ENCODE results near the gene KIF12. TPM values are rescaled to one million over a fixed set of nuclear protein-coding genes. Genes with fewer than 3 reads are reported as not detected.
"Not testable (repeated sequence)": the region's sequence is repeated elsewhere in the genome, so short reads cannot be mapped to it uniquely, and the experiment has no call there.

The KIF12 gene
- polyA plus RNA-seq, 4 donors, result 14.3 to 151 (median 105) TPM

- Histone ChIP-seq H3K4me3 (ENCODE audit: low read depth in 1 of 3, low read length in 3 of 3) (no peak overlapping the region), H3K9me3 (ENCODE audit: control insufficient read depth in 2 of 2, insufficient read depth in 1 of 2, low read depth in 1 of 2, low read length in 1 of 2) (no peaks in the 10 kb centered on the region), H3K27ac (ENCODE audit: low read depth in 1 of 3, low read length in 2 of 3) (no peak overlapping the region), H3K27me3 (ENCODE audit: control insufficient read depth in 3 of 3, insufficient read depth in 3 of 3, low read length in 3 of 3) (no peaks in the 10 kb centered on the region), H3K4me1 (ENCODE audit: control insufficient read depth in 3 of 3, insufficient read depth in 2 of 3, low read depth in 1 of 3, low read length in 2 of 3) (peaks cover 0 to 6% (median 0%) of the 10 kb centered on the region in 3 donors), H3K36me3 (ENCODE audit: control insufficient read depth in 3 of 3, insufficient read depth in 2 of 3, low read depth in 1 of 3, low read length in 3 of 3) (peaks cover 0 to 23% (median 0%) of the 10 kb centered on the region in 3 donors)
- DNase-seq, result no peak
- WGBS, 3 donors, result 60 to 65% (median 61%) methylated on average over 7 of the region's 7 CpGs
- FAIRE-seq, result no peak
Observed at GRCh38 chr9:114087721-114088120, 11.4 kb downstream of the KIF12 start.

DNA sequence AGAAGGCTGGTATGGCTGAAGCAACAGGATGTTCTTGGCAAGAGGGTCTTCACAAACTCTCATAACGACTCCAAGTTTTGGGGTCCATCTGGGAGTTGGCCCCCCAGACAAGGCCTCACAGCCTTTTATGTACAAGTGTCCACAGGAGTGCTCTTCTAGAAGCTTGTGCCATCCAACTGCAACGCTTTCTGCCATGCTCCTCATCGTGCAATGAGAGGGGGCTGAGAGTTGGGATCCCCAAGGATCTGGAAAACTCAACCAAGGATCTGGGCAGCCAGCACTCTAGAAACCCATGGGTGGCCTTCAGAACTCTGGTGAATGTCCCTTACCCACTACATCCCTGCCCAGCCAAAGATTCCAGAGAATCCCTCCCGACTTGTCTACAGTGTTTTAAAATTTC, 12.5 kb downstream of the KIF12 start:
- no peak overlapping the region for H3K4me3 ChIP-seq (ENCODE audit: low read depth in 1 of 3, low read length in 3 of 3)
- peaks cover 0 to 16% (median 0%) of the 10 kb centered on the region in 3 donors for H3K4me1 ChIP-seq (ENCODE audit: control insufficient read depth in 3 of 3, insufficient read depth in 2 of 3, low read depth in 1 of 3, low read length in 2 of 3)
- no peak overlapping the region for H3K27ac ChIP-seq (ENCODE audit: low read depth in 1 of 3, low read length in 2 of 3)
- no peak for DNase-seq
- peaks cover 0 to 12% (median 0%) of the 10 kb centered on the region in 3 donors for H3K36me3 ChIP-seq (ENCODE audit: control insufficient read depth in 3 of 3, insufficient read depth in 2 of 3, low read depth in 1 of 3, low read length in 3 of 3)
- no peaks in the 10 kb centered on the region for H3K27me3 ChIP-seq (ENCODE audit: control insufficient read depth in 3 of 3, insufficient read depth in 3 of 3, low read length in 3 of 3)
- no peak for FAIRE-seq
- WGBS, 3 donors, result 81 to 92% (median 88%) methylated on average over 4 of the region's 4 CpGs
- no peaks in the 10 kb centered on the region for H3K9me3 ChIP-seq (ENCODE audit: control insufficient read depth in 2 of 2, insufficient read depth in 1 of 2, low read depth in 1 of 2, low read length in 1 of 2)

DNA sequence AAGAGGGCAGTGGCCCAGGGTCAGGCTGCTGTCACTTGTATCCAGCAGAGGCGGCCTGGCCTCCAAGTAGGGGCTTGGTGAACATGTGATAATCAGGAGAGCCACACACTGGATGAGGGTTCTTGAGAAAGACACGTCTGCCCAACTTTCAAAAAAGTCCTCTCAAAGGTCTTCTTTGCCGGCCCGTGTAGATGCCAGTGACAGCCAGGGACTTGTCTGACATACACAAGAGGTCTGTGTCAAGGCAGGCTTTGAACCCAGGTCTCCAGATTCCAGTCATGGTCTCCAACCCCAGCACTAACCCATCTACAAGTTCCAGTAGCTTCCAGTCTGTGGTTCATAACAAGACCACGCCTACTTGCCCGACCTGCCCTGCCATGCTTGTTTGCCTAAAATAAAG, 13.1 kb downstream of the KIF12 start:
- Histone ChIP-seq H3K4me3 (ENCODE audit: low read depth in 1 of 3, low read length in 3 of 3) (no peak overlapping the region), H3K27ac (ENCODE audit: low read depth in 1 of 3, low read length in 2 of 3) (no peak overlapping the region), H3K9me3 (ENCODE audit: control insufficient read depth in 2 of 2, insufficient read depth in 1 of 2, low read depth in 1 of 2, low read length in 1 of 2) (no peaks in the 10 kb centered on the region), H3K27me3 (ENCODE audit: control insufficient read depth in 3 of 3, insufficient read depth in 3 of 3, low read length in 3 of 3) (no peaks in the 10 kb centered on the region), H3K4me1 (ENCODE audit: control insufficient read depth in 3 of 3, insufficient read depth in 2 of 3, low read depth in 1 of 3, low read length in 2 of 3) (peaks cover 0 to 22% (median 4%) of the 10 kb centered on the region in 3 donors), H3K36me3 (ENCODE audit: control insufficient read depth in 3 of 3, insufficient read depth in 2 of 3, low read depth in 1 of 3, low read length in 3 of 3) (peaks cover 0 to 9% (median 0%) of the 10 kb centered on the region in 3 donors)
- FAIRE-seq, result no peak
- WGBS, 3 donors, result 81 to 89% (median 83%) methylated on average over 6 of the region's 6 CpGs
- no peak for DNase-seq

GRCh38 chr9:114085387-114085789, 13.7 kb downstream of the KIF12 start:
- WGBS, 3 donors, result 90 to 94% (median 90%) methylated on average over 9 of the region's 9 CpGs
- DNase-seq (no peak), FAIRE-seq (no peak)
- H3K4me3 ChIP-seq (ENCODE audit: low read depth in 1 of 3, low read length in 3 of 3), result no peak overlapping the region
- H3K9me3 ChIP-seq (ENCODE audit: control insufficient read depth in 2 of 2, insufficient read depth in 1 of 2, low read depth in 1 of 2, low read length in 1 of 2), result no peaks in the 10 kb centered on the region
- no peaks in the 10 kb centered on the region for H3K27me3 ChIP-seq (ENCODE audit: control insufficient read depth in 3 of 3, insufficient read depth in 3 of 3, low read length in 3 of 3)
- no peak overlapping the region for H3K27ac ChIP-seq (ENCODE audit: low read depth in 1 of 3, low read length in 2 of 3)
- H3K36me3 ChIP-seq (ENCODE audit: control insufficient read depth in 3 of 3, insufficient read depth in 2 of 3, low read depth in 1 of 3, low read length in 3 of 3), result peaks cover 0 to 6% (median 0%) of the 10 kb centered on the region in 3 donors
- H3K4me1 ChIP-seq (ENCODE audit: control insufficient read depth in 3 of 3, insufficient read depth in 2 of 3, low read depth in 1 of 3, low read length in 2 of 3), result peaks cover 0 to 27% (median 4%) of the 10 kb centered on the region in 3 donors

DNA sequence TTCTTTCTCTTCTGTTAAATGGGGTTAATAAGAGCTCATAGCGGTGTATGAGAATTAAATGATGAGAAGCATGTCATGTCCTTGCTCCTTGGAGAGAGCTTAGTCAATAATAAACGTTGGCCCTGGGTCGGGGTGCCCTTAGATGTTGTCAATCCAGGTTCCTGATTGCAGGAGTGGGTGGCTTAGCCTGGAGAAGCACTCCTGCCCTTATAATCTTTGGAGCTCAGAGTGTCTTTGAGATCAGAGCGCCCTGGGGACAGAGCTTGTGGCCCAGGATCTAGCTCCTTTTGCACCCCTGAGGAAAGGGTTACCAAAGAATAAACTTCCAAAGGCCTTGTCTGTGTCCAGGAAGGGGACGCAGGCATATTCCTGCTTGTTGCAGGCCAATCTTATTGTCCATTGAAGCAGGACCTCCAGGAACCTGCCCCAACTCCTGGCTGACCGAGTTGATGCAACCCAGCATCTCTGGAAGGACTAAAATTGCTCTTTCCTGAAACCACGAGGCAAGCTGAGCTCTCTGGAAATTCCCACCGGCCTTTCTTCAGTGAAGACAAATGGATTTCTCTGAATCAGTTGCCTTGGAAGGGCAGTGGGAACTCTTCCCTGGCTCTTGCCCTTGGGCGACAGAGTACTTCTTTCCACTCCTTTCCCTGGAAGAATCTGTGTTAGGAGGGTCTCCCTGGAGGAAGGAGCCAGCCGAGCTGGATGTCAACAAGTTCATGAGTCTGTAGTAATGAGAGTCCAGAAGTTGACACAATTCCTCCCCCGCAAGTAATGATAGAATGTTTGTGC, 14.6 kb downstream of the KIF12 start:
- FAIRE-seq (no peak), DNase-seq (no peak)
- 68 to 72% (median 71%) methylated on average over 11 of the region's 11 CpGs for WGBS, 3 donors
- Histone ChIP-seq H3K27me3 (ENCODE audit: control insufficient read depth in 3 of 3, insufficient read depth in 3 of 3, low read length in 3 of 3) (no peaks in the 10 kb centered on the region), H3K36me3 (ENCODE audit: control insufficient read depth in 3 of 3, insufficient read depth in 2 of 3, low read depth in 1 of 3, low read length in 3 of 3) (peaks cover 0 to 6% (median 0%) of the 10 kb centered on the region in 3 donors), H3K4me1 (ENCODE audit: control insufficient read depth in 3 of 3, insufficient read depth in 2 of 3, low read depth in 1 of 3, low read length in 2 of 3) (peaks cover 0 to 34% (median 7%) of the 10 kb centered on the region in 3 donors), H3K9me3 (ENCODE audit: control insufficient read depth in 2 of 2, insufficient read depth in 1 of 2, low read depth in 1 of 2, low read length in 1 of 2) (no peaks in the 10 kb centered on the region), H3K27ac (ENCODE audit: low read depth in 1 of 3, low read length in 2 of 3) (no peak overlapping the region), H3K4me3 (ENCODE audit: low read depth in 1 of 3, low read length in 3 of 3) (no peak overlapping the region)

- Histone ChIP-seq H3K4me1 (ENCODE audit: control insufficient read depth in 3 of 3, insufficient read depth in 2 of 3, low read depth in 1 of 3, low read length in 2 of 3) (peaks cover 0 to 40% (median 7%) of the 10 kb centered on the region in 3 donors), H3K36me3 (ENCODE audit: control insufficient read depth in 3 of 3, insufficient read depth in 2 of 3, low read depth in 1 of 3, low read length in 3 of 3) (peaks cover 0 to 6% (median 0%) of the 10 kb centered on the region in 3 donors), H3K9me3 (ENCODE audit: control insufficient read depth in 2 of 2, insufficient read depth in 1 of 2, low read depth in 1 of 2, low read length in 1 of 2) (no peaks in the 10 kb centered on the region), H3K27ac (ENCODE audit: low read depth in 1 of 3, low read length in 2 of 3) (no peak overlapping the region), H3K4me3 (ENCODE audit: low read depth in 1 of 3, low read length in 3 of 3) (no peak overlapping the region), H3K27me3 (ENCODE audit: control insufficient read depth in 3 of 3, insufficient read depth in 3 of 3, low read length in 3 of 3) (no peaks in the 10 kb centered on the region)
- no peak for FAIRE-seq
- WGBS, 3 donors, result 83 to 91% (median 85%) methylated on average over 6 of the region's 6 CpGs
- peak in 1 of 2 donors; percentile 4 for DNase-seq
Observed at GRCh38 chr9:114083666-114084065, 15.4 kb downstream of the KIF12 start.

- WGBS, 3 donors, result 35 to 46% (median 42%) methylated on average over 13 of the region's 13 CpGs
- FAIRE-seq, DNase-seq: not testable (repeated sequence)
Observed at GRCh38 chr9:114082763-114083412, 16.2 kb downstream of the KIF12 start.

GRCh38 chr9:114082017-114082762, 16.9 kb downstream of the KIF12 start:
- H3K4me3 ChIP-seq (ENCODE audit: low read depth in 1 of 3, low read length in 3 of 3), result no peak overlapping the region
- no peaks in the 10 kb centered on the region for H3K27me3 ChIP-seq (ENCODE audit: control insufficient read depth in 3 of 3, insufficient read depth in 3 of 3, low read length in 3 of 3)
- H3K9me3 ChIP-seq (ENCODE audit: control insufficient read depth in 2 of 2, insufficient read depth in 1 of 2, low read depth in 1 of 2, low read length in 1 of 2), result no peaks in the 10 kb centered on the region
- DNase-seq (peak; percentile 97), FAIRE-seq (no peak)
- H3K36me3 ChIP-seq (ENCODE audit: control insufficient read depth in 3 of 3, insufficient read depth in 2 of 3, low read depth in 1 of 3, low read length in 3 of 3), result peaks cover 0 to 6% (median 0%) of the 10 kb centered on the region in 3 donors
- WGBS, 3 donors, result 19 to 44% (median 19%) methylated on average over 10 of the region's 10 CpGs
- peak overlapping the region; percentile 63 to 94 (median 85) for H3K27ac ChIP-seq (ENCODE audit: low read depth in 1 of 3, low read length in 2 of 3)
- peaks cover 0 to 54% (median 8%) of the 10 kb centered on the region in 3 donors for H3K4me1 ChIP-seq (ENCODE audit: control insufficient read depth in 3 of 3, insufficient read depth in 2 of 3, low read depth in 1 of 3, low read length in 2 of 3)

More at GRCh38 chr9:114082763-114083412, 16.2 kb downstream of the KIF12 start:
- H3K27me3 ChIP-seq (ENCODE audit: control insufficient read depth in 3 of 3, insufficient read depth in 3 of 3, low read length in 3 of 3); H3K36me3 ChIP-seq (ENCODE audit: control insufficient read depth in 3 of 3, insufficient read depth in 2 of 3, low read depth in 1 of 3, low read length in 3 of 3); H3K9me3 ChIP-seq (ENCODE audit: control insufficient read depth in 2 of 2, insufficient read depth in 1 of 2, low read depth in 1 of 2, low read length in 1 of 2); H3K4me3 ChIP-seq (ENCODE audit: low read depth in 1 of 3, low read length in 3 of 3): not testable (repeated sequence)
- peaks cover 0 to 48% (median 8%) of the 10 kb centered on the region in 3 donors for H3K4me1 ChIP-seq (ENCODE audit: control insufficient read depth in 3 of 3, insufficient read depth in 2 of 3, low read depth in 1 of 3, low read length in 2 of 3)
- peak overlapping the region in 1 of 3 donors; percentile 94 for H3K27ac ChIP-seq (ENCODE audit: low read depth in 1 of 3, low read length in 2 of 3)

Measured in small intestine (tissue), 7 donors.